Central memory CD8-positive, alpha-beta T cell (primary cell): ENCODE data around the gene RDH5.

Source experiments
- ATAC-seq: fragments of 150-1000 bp; cut with Tn5 transposase; replicated peaks from 2 replicates; pipeline ENCODE4 v1.10.0; 2022; ENCODE audit warnings: mild to moderate bottlenecking, moderate FRiP score, moderate number of reproducible peaks; ENCODE audit not compliant: poor library complexity, severe bottlenecking; ENCODE audit errors: extremely low read depth
- DNase-seq, 2 donors: peaks; one replicate each; pipeline ENCODE4 v3.0.0; 2021; ENCODE audit warnings: low spot score in 2 of 2
- H3K27ac Mint-ChIP-seq: one replicate; pipeline ENCODE4 v1.8.0; 2022; ENCODE audit warnings: low read depth, mild to moderate bottlenecking, moderate library complexity, mixed read lengths
- H3K27me3 Mint-ChIP-seq: one replicate; pipeline ENCODE4 v1.8.0; 2022; ENCODE audit warnings: mixed read lengths
- H3K36me3 Mint-ChIP-seq: one replicate; pipeline ENCODE4 v1.8.0; 2022; ENCODE audit warnings: mild to moderate bottlenecking, moderate library complexity, mixed read lengths; ENCODE audit not compliant: insufficient read depth
- H3K4me1 Mint-ChIP-seq: one replicate; pipeline ENCODE4 v1.8.0; 2022; ENCODE audit warnings: mixed read lengths
- H3K4me3 Mint-ChIP-seq: one replicate; pipeline ENCODE4 v1.8.0; 2022; ENCODE audit warnings: mild to moderate bottlenecking, moderate library complexity, mixed read lengths
- H3K9me3 Mint-ChIP-seq: one replicate; pipeline ENCODE4 v1.8.0; 2022; ENCODE audit warnings: mixed read lengths

RDH5 gene

DNA sequence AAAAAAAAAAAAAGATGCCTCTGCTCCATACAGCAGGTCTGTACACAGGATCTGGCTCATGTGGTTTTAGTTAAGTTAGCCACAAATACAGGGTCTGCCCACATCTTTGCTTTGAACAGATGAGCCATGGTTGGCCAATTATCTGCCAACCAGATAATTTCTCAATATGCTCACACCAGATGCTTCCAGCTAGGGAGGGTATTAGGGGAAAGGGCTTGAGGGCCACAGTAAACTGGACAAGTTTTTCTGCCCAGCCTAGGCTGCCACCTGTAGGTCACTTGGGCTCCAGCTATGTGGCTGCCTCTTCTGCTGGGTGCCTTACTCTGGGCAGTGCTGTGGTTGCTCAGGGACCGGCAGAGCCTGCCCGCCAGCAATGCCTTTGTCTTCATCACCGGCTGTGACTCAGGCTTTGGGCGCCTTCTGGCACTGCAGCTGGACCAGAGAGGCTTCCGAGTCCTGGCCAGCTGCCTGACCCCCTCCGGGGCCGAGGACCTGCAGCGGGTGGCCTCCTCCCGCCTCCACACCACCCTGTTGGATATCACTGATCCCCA is 776 bp downstream of the RDH5 start:
- H3K27ac Mint-ChIP-seq, result no peak overlapping the region
- H3K4me3 Mint-ChIP-seq, result no peak overlapping the region
- DNase-seq, result no peak
- no peak for ATAC-seq
- peaks cover 14% of the 10 kb centered on the region for H3K36me3 Mint-ChIP-seq
- no peaks in the 10 kb centered on the region for H3K9me3 Mint-ChIP-seq
- H3K27me3 Mint-ChIP-seq, result no peaks in the 10 kb centered on the region
- H3K4me1 Mint-ChIP-seq, result peaks cover 42% of the 10 kb centered on the region

DNA sequence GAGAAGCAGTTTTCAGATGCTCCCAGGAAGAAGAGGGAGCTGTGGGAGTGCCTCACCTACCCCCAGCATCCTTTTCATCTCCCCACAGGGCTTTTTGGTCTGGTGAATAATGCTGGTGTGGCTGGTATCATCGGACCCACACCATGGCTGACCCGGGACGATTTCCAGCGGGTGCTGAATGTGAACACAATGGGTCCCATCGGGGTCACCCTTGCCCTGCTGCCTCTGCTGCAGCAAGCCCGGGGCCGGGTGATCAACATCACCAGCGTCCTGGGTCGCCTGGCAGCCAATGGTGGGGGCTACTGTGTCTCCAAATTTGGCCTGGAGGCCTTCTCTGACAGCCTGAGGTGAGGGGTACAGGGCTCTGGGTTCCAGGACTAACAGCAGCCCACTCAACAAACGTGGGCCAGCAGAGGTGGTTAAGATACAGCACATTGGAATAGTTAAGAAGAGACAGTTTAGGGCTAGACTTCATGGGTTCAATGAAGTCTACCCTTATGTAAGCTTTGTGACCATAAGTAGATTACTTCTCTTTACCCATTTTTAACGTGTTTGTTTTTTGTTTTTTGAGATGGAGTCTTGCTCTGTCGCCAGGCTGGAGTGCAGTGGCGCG is 1.5 kb downstream of the RDH5 start:
- no peak overlapping the region for H3K27ac Mint-ChIP-seq
- DNase-seq, result no peak
- H3K4me3 Mint-ChIP-seq, result no peak overlapping the region
- peaks cover 11% of the 10 kb centered on the region for H3K36me3 Mint-ChIP-seq
- H3K4me1 Mint-ChIP-seq, result peaks cover 42% of the 10 kb centered on the region
- ATAC-seq, result no peak
- no peaks in the 10 kb centered on the region for H3K9me3 Mint-ChIP-seq
- no peaks in the 10 kb centered on the region for H3K27me3 Mint-ChIP-seq

DNA sequence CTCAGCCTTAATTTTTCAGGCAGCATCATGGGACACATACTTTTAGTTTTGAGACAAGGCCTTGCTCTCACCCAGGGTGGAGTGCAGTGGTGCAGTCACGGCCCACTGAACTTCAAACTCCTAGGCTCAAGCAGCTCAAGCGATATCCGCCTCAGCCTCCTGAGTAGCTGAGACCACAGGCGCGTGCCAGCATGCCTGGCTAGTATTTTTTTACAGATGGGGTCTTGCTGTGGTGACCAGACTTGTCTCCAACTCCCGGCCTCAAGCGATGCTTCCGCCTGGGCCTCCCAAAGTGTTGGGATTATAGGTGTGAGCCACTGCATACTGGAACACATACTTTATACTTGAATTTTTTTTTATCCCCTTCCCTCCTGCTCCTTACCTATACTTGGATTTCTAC is 2.8 kb downstream of the RDH5 start:
- Mint-ChIP-seq H3K4me1 (peaks cover 42% of the 10 kb centered on the region), H3K27me3 (no peaks in the 10 kb centered on the region), H3K36me3 (peaks cover 11% of the 10 kb centered on the region)

DNA sequence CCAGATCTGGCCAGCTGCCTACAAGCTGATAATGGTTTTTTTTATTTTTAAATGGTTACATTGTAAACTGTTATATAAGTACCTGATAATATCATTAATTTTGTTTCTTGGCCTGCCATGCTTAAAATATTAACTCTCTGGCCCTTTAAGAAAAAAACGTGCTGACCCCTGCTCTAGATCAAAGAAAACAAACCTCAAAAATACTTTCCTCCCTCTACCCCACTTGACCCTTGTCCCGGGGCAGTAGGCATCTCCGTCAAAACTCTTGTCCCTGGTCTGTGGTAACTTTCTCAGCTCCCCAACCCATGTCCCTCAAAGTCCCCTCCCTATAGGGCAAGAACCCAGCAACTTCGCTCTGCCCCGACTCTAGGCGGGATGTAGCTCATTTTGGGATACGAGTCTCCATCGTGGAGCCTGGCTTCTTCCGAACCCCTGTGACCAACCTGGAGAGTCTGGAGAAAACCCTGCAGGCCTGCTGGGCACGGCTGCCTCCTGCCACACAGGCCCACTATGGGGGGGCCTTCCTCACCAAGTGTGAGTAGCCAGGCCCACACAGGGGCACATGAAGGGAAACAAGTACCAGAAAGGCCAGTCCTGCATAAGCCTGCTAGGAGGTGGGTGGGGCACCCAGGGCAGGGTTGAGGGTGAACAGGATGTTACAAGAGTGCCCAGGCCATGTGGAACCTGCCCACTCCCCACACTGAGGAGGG is 3.5 kb downstream of the RDH5 start:
- Mint-ChIP-seq H3K27ac (no peak overlapping the region), H3K4me1 (peaks cover 36% of the 10 kb centered on the region)

More for the DNA sequence above, 2.8 kb downstream of the RDH5 start:
- Mint-ChIP-seq H3K9me3 (no peaks in the 10 kb centered on the region), H3K27ac (no peak overlapping the region), H3K4me3 (no peak overlapping the region)
- ATAC-seq, result no peak
- no peak for DNase-seq

DNA sequence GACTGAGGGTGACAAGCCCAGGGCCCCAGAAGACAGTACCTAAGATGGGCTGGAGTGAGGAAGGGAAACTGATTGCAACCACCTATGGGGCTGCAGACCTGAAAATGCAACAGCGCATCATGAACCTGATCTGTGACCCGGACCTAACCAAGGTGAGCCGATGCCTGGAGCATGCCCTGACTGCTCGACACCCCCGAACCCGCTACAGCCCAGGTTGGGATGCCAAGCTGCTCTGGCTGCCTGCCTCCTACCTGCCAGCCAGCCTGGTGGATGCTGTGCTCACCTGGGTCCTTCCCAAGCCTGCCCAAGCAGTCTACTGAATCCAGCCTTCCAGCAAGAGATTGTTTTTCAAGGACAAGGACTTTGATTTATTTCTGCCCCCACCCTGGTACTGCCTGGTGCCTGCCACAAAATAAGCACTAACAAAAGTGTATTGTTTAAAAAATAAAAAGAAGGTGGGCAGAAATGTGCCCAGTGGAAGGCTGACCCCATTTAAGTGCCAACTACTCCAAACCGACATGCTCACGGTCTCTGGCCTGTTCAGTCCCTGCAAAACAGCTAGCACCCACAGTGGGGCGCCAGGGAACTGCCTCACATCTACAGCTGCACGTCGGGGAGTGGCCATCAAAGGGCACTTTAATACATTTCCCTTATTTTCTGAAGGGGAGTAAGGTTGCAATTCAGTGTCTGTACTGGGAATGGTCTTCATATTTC is 4.2 kb downstream of the RDH5 start:
- Mint-ChIP-seq H3K4me1 (peaks cover 37% of the 10 kb centered on the region), H3K36me3 (peaks cover 11% of the 10 kb centered on the region), H3K4me3 (no peak overlapping the region), H3K27ac (peak overlapping the region; percentile 66), H3K27me3 (no peaks in the 10 kb centered on the region), H3K9me3 (no peaks in the 10 kb centered on the region)
- peak; percentile 50 for ATAC-seq
- peak; percentile 48 to 53 for DNase-seq

More for the DNA sequence above, 3.5 kb downstream of the RDH5 start:
- DNase-seq (no peak), ATAC-seq (no peak)
- no peaks in the 10 kb centered on the region for H3K27me3 Mint-ChIP-seq
- H3K4me3 Mint-ChIP-seq, result no peak overlapping the region
- H3K36me3 Mint-ChIP-seq, result peaks cover 11% of the 10 kb centered on the region
- H3K9me3 Mint-ChIP-seq, result no peaks in the 10 kb centered on the region

DNA sequence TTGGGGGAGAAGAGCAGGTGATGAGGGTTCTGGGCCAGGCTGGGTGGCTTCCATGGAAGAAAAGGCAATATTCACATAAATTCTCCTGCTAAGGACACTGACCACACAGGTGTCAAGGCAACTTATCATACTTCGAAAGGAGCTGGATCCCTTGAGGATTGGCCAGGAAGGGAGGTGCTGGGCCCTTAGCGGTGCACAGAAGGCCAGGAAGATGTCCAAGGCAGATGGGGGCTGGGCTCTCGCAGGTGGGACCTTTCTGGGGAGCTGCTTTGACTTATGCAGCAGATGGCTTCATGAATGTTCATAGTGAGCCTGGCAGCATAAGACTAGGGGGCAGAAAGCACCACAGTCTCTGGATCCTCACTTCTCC is 4.7 kb downstream of the RDH5 start:
- no peak for DNase-seq
- H3K9me3 Mint-ChIP-seq, result no peaks in the 10 kb centered on the region
- H3K36me3 Mint-ChIP-seq, result peaks cover 14% of the 10 kb centered on the region
- H3K4me1 Mint-ChIP-seq, result peaks cover 43% of the 10 kb centered on the region
- H3K27me3 Mint-ChIP-seq, result no peaks in the 10 kb centered on the region
- no peak for ATAC-seq
- peak overlapping the region; percentile 66 for H3K27ac Mint-ChIP-seq
- H3K4me3 Mint-ChIP-seq, result no peak overlapping the region

DNA sequence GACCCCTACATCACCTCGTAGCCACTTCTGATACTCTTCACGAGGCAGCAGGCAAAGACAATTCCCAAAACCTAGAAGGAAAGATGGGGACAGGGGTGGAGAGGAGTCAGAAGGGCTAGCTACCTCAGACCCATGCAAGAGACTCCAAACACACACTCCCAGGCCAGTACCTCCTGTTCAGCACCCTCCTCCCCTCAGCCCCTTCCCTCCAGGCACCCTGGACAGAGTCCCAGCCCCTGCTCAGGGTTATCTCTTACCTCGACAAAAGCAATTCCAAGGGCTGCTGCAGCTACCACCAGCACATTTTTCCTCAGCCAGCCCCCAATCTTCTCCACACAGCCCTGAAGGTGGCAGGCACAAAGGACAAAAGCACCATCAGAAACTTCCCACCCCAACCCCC is 5.4 kb downstream of the RDH5 start:
- no peak for DNase-seq
- Mint-ChIP-seq H3K9me3 (no peaks in the 10 kb centered on the region), H3K36me3 (peaks cover 16% of the 10 kb centered on the region), H3K4me3 (no peak overlapping the region), H3K4me1 (peaks cover 49% of the 10 kb centered on the region), H3K27ac (peak overlapping the region; percentile 55), H3K27me3 (no peaks in the 10 kb centered on the region)
- no peak for ATAC-seq

DNA sequence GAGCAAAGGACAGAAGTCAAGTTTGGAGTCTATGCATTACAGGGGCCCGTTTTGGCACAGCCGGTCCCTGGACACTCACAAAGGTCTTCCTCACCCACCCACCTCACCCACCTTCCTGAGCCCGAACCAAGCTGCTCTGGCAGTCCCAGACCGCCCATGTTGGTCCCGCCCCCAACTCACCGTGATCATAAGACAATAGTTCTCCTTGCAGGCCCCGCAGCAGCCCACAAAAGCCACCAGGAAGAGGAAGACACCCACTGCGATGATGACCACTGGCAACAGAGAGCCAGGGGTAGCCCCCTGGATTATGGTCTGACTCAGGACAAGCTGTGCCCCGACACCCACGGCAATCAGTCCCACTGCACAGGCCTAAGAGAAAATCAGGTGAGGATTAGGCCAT is 6.8 kb downstream of the RDH5 start:
- H3K4me1 Mint-ChIP-seq, result peaks cover 54% of the 10 kb centered on the region
- DNase-seq (no peak), ATAC-seq (no peak)
- H3K27me3 Mint-ChIP-seq, result no peaks in the 10 kb centered on the region
- peak overlapping the region; percentile 85 for H3K4me3 Mint-ChIP-seq
- peak overlapping the region; percentile 71 for H3K27ac Mint-ChIP-seq
- peaks cover 16% of the 10 kb centered on the region for H3K36me3 Mint-ChIP-seq
- no peaks in the 10 kb centered on the region for H3K9me3 Mint-ChIP-seq

DNA sequence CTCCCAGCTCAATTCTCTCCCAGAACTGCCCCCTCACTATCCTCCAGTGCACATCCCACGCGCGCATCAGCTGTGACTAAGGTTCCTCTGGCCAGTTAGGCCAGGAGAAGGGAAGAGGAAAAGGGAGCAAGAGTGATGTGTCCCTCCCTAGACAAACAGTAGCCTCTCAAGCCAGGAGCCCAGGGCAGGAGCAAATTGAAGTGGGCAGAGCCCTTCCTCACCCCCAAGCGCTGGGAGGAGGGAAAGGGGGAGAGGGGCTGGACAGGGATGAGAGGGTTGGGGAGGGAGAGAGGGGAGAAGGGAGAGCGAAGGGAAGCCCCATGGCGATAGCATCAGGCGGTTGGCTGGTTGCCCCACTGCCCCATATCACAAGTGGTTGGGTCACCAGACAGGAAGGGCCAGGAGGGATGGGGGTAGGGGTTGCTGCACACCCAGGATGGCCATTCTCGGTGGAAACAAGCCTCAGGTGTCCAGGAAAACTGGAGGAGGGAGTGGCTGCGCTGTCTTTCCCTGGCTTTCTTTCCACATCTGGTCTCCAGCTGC is 7.5 kb downstream of the RDH5 start:
- DNase-seq, result no peak
- Mint-ChIP-seq H3K27ac (peak overlapping the region; percentile 71), H3K36me3 (peaks cover 16% of the 10 kb centered on the region)

DNA sequence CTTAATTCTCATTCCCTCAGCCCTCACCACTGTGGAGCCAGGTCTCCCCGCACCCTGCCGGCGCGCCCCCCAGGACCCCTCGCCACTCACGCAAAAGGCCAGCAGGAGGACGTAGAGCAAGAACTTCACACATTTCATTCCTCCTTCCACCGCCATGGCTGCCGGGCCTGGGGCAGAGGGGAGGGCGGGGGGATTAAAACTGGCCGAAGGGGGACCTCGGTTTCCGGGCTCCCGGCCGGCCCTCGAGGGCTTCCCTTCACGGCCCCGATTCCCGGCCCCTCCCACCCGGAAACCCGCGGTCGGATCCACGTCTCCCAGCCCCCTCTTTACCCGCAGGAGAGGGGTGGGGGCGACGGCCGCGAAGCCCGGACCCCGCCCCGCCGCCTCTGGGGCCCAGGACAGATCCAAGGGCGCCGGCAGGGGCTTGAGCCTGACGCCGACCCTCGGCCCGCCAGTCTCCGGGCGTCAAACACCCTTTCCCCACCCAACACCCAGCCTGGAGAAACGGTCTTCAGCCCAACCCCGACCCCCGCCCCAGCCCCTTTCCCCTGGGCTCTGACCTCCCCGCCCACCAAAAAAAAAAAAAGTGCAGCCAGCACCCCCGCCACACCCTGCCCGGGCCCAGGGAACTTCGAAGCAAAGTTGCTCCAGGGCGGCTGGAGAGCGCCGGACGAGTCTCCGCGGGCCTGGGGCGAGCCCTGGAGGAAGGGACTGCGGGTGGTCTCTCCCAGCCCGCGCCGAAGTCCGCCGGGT is 8.2 kb downstream of the RDH5 start:
- Mint-ChIP-seq H3K9me3 (no peaks in the 10 kb centered on the region), H3K4me3 (peak overlapping the region; percentile 85), H3K27me3 (no peaks in the 10 kb centered on the region), H3K36me3 (peaks cover 16% of the 10 kb centered on the region), H3K27ac (peak overlapping the region; percentile 81), H3K4me1 (peaks cover 54% of the 10 kb centered on the region)
- no peak for DNase-seq
- no peak for ATAC-seq

More for the DNA sequence above, 7.5 kb downstream of the RDH5 start:
- no peak for ATAC-seq
- H3K4me1 Mint-ChIP-seq, result peaks cover 54% of the 10 kb centered on the region
- H3K4me3 Mint-ChIP-seq, result peak overlapping the region; percentile 85
- H3K27me3 Mint-ChIP-seq, result no peaks in the 10 kb centered on the region
- H3K9me3 Mint-ChIP-seq, result no peaks in the 10 kb centered on the region

DNA sequence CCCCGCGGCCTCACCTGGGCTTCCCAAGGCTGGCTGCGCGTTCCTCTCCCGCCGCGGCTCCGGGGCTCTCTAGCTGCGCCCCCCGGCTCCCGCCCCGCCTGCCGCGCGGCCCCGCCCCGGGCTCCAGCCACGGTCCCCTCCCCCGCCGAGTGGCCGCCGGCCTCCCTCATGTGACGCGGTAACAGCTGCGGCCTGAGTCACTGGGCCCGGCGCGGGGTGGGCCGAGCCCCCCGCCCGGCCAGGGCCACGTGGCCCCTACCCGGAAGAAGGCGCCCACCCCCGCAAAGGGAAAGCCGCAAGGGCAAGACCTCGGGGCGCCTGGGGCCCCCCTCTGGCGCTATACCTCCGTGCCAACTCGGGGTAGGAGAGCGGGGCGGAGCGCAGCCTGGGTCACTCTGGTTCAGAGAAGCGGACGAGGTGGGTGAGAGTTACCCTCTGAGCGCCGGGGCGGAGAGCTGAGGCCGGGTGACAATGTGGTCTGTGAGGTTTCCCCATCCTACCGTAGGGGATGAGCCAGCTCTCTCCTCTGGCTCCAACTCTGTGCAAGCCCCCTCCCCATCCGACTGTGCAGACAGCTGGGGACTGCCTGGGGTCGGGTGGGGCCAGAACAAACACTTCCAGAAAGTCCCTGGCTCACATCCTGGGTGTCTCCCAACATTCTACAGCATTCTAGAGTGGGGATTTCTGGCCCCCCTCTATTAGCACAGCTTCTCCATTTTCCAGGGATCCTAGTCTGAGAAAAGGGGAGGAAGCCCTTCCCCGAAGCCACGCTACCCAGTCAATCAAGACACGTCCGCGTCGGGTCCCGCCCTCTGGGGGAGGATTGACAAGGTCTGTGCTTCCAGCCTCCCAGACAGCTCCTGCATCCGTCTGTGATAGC is 9.0 kb downstream of the RDH5 start, which contains the start of gene CD63:
CD63 (minus strand) TSS at position 71 of the 880 bp plus-strand sequence. CDS start 668 bp downstream, outside the sequence.
- peak within 1 kb of the TSS; percentile 85 for H3K4me3 Mint-ChIP-seq
- DNase-seq, result peak in 1 of 2 donors; percentile 23

More for the DNA sequence above, 9.0 kb downstream of the RDH5 start, which contains the start of gene CD63:
- Mint-ChIP-seq H3K27ac (peak within 1 kb of the TSS; percentile 81), H3K9me3 (no peaks in the 10 kb centered on the region), H3K27me3 (no peaks in the 10 kb centered on the region), H3K36me3 (peaks cover 16% of the 10 kb centered on the region), H3K4me1 (peaks cover 54% of the 10 kb centered on the region)
- ATAC-seq, result peak; percentile 52
